Esophagus (tissue), 2 donors: ENCODE data around the gene AJAP1. TPM values are rescaled to one million over a fixed set of nuclear protein-coding genes. Genes with fewer than 3 reads are reported as not detected.
"Not testable (repeated sequence)": the region's sequence is repeated elsewhere in the genome, so short reads cannot be mapped to it uniquely, and the experiment has no call there.

ENCODE experiments used
- H3K27ac ChIP-seq, 2 donors: one replicate each; pipeline ENCODE4 v1.5.1; 2013; ENCODE audit warnings: low read depth in 2 of 2, mild to moderate bottlenecking in 2 of 2, inconsistent platforms in 1 of 2, low read length in 1 of 2, moderate library complexity in 1 of 2
- H3K27me3 ChIP-seq, 2 donors: one replicate each; pipeline ENCODE4 v1.6.1; 2013; ENCODE audit warnings: low read length in 2 of 2, control low read depth in 1 of 2, mild to moderate bottlenecking in 1 of 2; ENCODE audit not compliant: insufficient read depth in 2 of 2, control insufficient read depth in 1 of 2
- H3K36me3 ChIP-seq, 2 donors: one replicate each; pipeline ENCODE4 v1.6.1; 2013; ENCODE audit warnings: low read length in 1 of 2; ENCODE audit not compliant: control insufficient read depth in 2 of 2, insufficient read depth in 2 of 2
- H3K4me1 ChIP-seq, 2 donors: one replicate each; pipeline ENCODE4 v1.6.1; 2013; ENCODE audit warnings: low read length in 1 of 2; ENCODE audit not compliant: control insufficient read depth in 2 of 2, insufficient read depth in 2 of 2
- H3K4me3 ChIP-seq, 2 donors: one replicate each; pipeline ENCODE4 v1.5.1; 2013; ENCODE audit warnings: low read length in 2 of 2, mild to moderate bottlenecking in 2 of 2, low read depth in 1 of 2, moderate library complexity in 1 of 2
- H3K9me3 ChIP-seq, 2 donors: one replicate each; pipeline ENCODE4 v1.6.1; 2013; ENCODE audit warnings: mild to moderate bottlenecking in 2 of 2, low read depth in 1 of 2, low read length in 1 of 2, moderate library complexity in 1 of 2; ENCODE audit not compliant: control insufficient read depth in 2 of 2, insufficient read depth in 1 of 2
- WGBS, 2 donors: extraction: QIAGEN DNeasy Blood & Tissue Kit; methylation state at CpG; one replicate each; pipeline ENCODE4 v1.1.7; 2013; 5-methylcytosine and 5-hydroxymethylcytosine counted together
- polyA plus RNA-seq, 2 donors: library from polyadenylated mRNA; stranded (reverse); fragments of 200-250 nt; gene quantifications; one replicate each; pipeline ENCODE4 v1.2.3, GENCODE V29; 2013
- donor health status: healthy with polysubstance abuse.
- donor health status: Bipolar disorder and iron deficiency.

AJAP1 gene
- polyA plus RNA-seq, 2 donors: 0.10 to 0.12 TPM

DNA sequence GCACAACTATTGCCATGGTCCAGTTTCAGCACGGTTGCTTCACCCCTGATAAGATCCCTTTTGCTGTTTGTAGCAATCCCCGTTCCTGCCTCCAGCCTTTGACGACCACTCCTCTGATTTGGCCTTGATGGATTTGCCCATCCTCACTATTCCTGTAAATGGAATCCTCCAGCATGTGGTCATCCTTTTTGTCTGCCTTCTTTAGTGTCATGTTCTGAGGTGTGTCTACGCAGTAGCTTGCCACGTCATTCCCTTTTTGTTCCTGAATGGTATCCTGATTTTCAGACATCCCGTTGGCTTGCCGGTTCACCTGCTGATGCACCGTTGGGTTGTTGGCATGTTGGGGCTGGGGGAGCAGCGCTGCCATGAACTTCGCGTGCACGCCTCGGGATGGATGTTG, 7.8 kb downstream of the AJAP1 start:
- no peak overlapping the region for H3K27ac ChIP-seq
- H3K27me3 ChIP-seq: peaks cover 3 to 13% of the 10 kb centered on the region in 2 donors
- H3K4me1 ChIP-seq: no peaks in the 10 kb centered on the region
- no peaks in the 10 kb centered on the region for H3K9me3 ChIP-seq
- 87 to 88% methylated on average over 13 of the region's 13 CpGs for WGBS, 2 donors
- no peaks in the 10 kb centered on the region for H3K36me3 ChIP-seq
- no peak overlapping the region for H3K4me3 ChIP-seq

DNA sequence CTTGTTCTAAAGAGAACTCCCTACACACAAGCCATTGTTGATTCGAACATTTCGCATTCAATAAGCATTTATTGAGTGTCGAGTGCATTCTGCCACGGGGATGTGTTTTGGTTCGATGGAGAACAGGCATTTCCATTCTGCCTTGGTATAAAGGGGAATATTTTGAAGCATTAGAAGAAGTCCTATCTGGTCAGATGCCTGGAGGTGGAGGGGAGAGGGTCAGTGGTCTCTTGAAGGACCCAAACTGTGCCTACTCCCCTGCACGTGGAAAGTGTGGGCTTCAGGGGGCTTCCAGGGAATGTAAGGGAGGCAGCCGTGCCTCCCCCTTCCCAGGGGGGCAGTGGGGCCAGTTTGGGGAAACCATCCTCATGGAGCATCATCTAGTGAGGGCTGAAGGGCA, 8.3 kb downstream of the AJAP1 start:
- Histone ChIP-seq H3K36me3 (no peaks in the 10 kb centered on the region), H3K4me3 (no peak overlapping the region), H3K4me1 (no peaks in the 10 kb centered on the region), H3K27me3 (peaks cover 2 to 8% of the 10 kb centered on the region in 2 donors), H3K27ac (no peak overlapping the region), H3K9me3 (no peaks in the 10 kb centered on the region)
- WGBS, 2 donors: 76 to 81% methylated on average over 7 of the region's 7 CpGs

DNA sequence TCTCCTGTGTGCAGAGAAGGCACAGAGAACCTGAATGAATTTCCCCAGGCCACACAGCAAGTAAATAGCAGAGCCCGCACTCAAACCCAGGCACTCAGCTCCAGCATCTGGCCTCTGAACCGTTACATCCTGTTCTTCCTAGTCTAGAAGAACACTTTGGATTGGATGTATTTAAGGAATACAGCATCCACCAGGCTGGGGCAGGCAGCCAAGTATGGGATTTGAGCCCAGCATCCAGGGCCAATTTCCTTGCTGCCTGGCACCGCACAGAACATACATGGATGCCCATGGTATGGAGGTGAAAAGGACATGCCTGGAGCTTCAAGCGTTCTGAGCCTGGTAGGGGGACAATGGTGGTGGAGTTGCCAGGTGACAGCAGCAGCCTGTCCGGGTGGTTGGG, 9.7 kb downstream of the AJAP1 start:
- WGBS, 2 donors: 67 to 69% methylated on average over 5 of the region's 5 CpGs
- H3K4me1 ChIP-seq: no peaks in the 10 kb centered on the region
- H3K9me3 ChIP-seq: no peaks in the 10 kb centered on the region
- H3K27me3 ChIP-seq: peaks cover 0 to 4% of the 10 kb centered on the region in 2 donors
- no peaks in the 10 kb centered on the region for H3K36me3 ChIP-seq
- no peak overlapping the region for H3K4me3 ChIP-seq
- H3K27ac ChIP-seq: no peak overlapping the region

DNA sequence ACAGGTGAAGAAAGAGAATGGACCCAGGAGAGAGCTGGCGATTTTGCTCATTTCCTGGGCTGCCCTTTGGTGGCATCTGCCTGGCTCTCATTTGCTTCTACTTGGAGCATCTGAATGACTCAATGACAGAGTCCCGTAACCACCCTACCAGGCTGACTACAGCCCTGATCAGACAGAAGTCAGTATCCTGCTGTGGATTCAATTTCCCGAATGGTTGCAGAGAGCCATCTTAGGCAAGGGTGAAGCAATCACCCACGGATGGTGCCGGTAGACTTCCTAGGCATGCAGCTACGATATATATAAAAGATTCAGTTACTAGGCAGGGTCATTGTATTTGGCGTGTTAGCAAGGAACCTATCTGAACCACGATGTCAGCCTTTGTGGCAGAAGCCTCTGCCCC, 10.2 kb downstream of the AJAP1 start:
- H3K4me3 ChIP-seq: no peak overlapping the region
- 71 to 79% methylated on average over 8 of the region's 8 CpGs for WGBS, 2 donors
- H3K27me3 ChIP-seq: no peaks in the 10 kb centered on the region
- H3K9me3 ChIP-seq: no peaks in the 10 kb centered on the region
- no peaks in the 10 kb centered on the region for H3K36me3 ChIP-seq
- H3K4me1 ChIP-seq: no peaks in the 10 kb centered on the region
- no peak overlapping the region for H3K27ac ChIP-seq

DNA sequence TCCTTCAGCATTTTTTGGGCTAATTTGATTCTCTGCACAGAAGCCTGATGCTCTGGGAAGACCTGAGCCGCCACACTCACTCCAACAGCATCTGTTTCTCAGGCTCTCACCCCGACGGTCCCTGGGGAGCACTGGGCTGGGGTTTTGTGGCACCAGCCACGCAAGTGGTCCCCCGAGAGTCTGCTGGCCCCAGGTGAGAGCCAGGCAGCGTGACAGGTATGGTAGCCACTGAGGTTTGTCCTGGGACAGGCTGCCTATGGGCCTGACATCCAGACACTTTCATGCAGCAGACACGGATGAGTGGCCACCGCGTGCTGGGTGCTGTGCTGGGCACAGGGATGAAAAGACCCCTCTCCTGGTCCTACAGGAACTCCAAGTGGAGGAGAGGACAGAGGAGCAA, 11.0 kb downstream of the AJAP1 start:
- H3K27me3 ChIP-seq: no peaks in the 10 kb centered on the region
- WGBS, 2 donors: 86 to 89% methylated on average over 9 of the region's 9 CpGs
- H3K36me3 ChIP-seq: no peaks in the 10 kb centered on the region
- no peak overlapping the region for H3K27ac ChIP-seq
- no peaks in the 10 kb centered on the region for H3K4me1 ChIP-seq
- H3K9me3 ChIP-seq: no peaks in the 10 kb centered on the region
- no peak overlapping the region for H3K4me3 ChIP-seq

DNA sequence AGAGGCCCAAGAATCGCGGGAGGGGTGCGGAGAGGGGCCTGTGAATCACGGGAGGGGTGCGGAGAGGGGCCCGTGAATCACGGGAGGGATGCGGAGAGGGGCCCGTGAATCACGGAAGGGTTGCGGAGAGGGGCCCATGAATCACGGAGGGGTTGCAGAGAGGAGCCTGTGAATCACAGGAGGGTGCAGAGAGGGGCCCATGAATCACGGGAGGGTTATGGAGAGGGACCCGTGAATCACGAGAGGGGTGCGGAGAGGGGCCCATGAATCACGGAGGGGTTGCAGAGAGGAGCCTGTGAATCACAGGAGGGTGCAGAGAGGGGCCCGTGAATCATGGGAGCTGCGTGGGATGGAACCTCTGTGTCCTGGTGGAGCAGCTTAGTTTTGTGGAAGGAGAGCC, 12.3 kb downstream of the AJAP1 start:
- not testable (repeated sequence) for H3K36me3 ChIP-seq
- WGBS, 2 donors: 89 to 92% methylated on average over 19 of the region's 19 CpGs

DNA sequence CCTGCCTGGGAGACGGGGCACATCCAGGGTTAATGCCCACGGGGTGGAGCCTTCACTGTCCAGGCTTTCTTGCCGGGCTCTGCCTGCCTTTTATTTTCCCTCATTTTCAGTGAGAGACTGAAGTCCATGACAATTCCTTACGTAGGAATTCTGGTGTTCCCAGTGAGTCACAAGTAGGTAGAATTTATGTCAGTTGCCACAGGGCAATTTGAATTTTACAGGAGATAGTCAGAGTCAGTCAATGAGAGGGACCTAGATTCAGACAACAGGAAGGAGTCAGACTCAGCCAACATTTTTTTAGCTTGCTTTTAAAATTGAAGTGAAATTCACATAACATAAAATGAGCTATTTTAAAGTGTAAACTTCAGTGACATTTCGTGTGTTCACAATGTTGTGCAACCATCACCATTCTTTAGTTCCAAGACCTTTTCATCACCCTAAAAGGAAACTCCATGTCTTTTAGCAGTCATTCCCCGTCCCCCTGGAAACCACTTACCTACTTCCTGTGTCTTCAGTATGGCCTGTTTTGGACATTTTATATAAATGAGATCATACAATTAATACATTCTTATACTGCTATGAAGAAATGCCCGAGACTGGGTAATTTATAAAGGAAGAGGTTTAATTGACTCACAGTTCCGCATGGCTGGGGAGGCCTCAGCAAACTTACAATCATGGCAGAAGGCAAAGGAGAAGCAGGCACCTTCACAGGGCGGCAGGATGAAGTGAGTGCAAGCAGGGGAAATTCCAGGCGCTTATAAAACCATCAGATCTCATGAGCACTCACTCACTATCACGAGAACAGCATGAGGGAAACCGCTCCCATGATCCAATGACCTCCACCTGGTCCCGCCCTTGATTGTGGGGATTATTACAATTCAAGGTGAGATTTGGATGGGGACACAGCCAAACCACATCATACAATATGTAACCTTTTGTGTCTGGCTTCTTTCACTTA, 14.6 kb downstream of the AJAP1 start:
- no peak overlapping the region for H3K27ac ChIP-seq
- WGBS, 2 donors: 56% methylated on average over 13 of the region's 13 CpGs
- H3K4me1 ChIP-seq: no peaks in the 10 kb centered on the region
- H3K27me3 ChIP-seq: no peaks in the 10 kb centered on the region
- H3K4me3 ChIP-seq: no peak overlapping the region
- H3K9me3 ChIP-seq: no peaks in the 10 kb centered on the region
- no peaks in the 10 kb centered on the region for H3K36me3 ChIP-seq

More for the DNA sequence above, 12.3 kb downstream of the AJAP1 start:
- not testable (repeated sequence) for H3K9me3 ChIP-seq, H3K4me3 ChIP-seq, H3K27me3 ChIP-seq, H3K4me1 ChIP-seq, H3K27ac ChIP-seq

DNA sequence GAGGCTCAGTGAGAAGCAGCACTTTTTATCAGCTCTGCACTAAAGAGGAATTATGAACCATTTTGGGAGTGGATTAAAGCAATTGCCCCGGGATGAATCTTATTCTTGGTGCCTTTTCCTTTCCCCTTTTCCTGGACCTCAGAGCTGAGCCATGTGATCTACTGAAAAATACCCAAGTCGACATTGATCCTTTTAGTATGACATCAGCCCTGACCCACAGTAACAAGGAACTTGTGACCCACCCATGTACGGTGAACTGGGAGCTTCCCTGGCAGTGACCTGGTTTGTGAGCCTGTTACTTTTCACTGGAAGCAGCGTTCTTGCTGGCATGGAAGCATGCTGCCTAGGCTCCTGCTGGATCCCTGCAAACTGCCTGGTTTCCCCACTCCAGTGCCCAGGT, 15.9 kb downstream of the AJAP1 start:
- 55 to 70% methylated on average over 4 of the region's 4 CpGs for WGBS, 2 donors
- no peak overlapping the region for H3K4me3 ChIP-seq

DNA sequence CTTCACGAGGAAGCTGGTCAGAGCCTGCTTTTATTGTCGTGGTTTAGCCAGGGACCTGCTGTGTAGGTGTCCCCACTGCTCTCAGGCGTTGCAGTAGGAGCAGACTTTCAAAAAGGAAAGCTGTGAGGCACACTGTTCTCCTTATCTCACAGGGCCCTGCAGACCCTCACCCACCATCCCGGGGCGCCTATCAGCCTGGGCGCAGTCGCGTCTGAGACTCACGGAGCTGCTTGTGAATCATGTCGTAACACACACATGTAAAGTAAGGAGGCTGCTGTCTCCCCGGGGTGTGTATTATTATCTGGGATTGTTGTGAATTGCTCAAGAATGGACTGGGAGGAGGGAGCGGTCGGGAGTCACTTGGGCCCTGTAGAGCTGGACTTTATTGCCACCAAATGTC, 17.4 kb downstream of the AJAP1 start:
- Histone ChIP-seq H3K27ac (no peak overlapping the region), H3K4me1 (no peaks in the 10 kb centered on the region), H3K27me3 (no peaks in the 10 kb centered on the region), H3K9me3 (no peaks in the 10 kb centered on the region), H3K36me3 (no peaks in the 10 kb centered on the region), H3K4me3 (no peak overlapping the region)
- 83% methylated on average over 13 of the region's 13 CpGs for WGBS, 2 donors

More for the DNA sequence above, 15.9 kb downstream of the AJAP1 start:
- Histone ChIP-seq H3K4me1 (no peaks in the 10 kb centered on the region), H3K36me3 (no peaks in the 10 kb centered on the region), H3K27ac (no peak overlapping the region), H3K27me3 (no peaks in the 10 kb centered on the region), H3K9me3 (no peaks in the 10 kb centered on the region)

DNA sequence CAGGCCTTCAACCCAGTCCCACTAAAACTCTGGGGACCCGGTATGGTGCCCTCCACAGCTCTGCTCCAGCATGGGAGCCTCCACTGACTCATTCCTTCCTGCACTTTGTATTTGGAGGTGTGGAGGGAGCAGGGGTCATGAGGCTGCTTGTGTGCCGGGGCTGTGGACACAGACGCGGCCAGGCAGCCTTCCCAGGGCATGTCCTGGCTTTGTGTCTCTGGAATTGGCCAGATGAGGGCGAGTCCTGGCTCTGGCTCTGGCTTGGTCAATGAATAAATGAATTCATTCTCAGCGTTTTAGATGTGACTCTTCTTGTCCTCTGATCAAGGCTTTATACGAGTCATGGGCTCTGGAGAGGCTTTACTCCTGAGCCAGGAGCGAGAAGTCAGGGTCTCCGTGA, 19.1 kb downstream of the AJAP1 start:
- no peaks in the 10 kb centered on the region for H3K36me3 ChIP-seq
- H3K9me3 ChIP-seq: peaks cover 0 to 3% of the 10 kb centered on the region in 2 donors
- no peak overlapping the region for H3K4me3 ChIP-seq
- no peaks in the 10 kb centered on the region for H3K4me1 ChIP-seq
- H3K27me3 ChIP-seq: no peaks in the 10 kb centered on the region
- H3K27ac ChIP-seq: no peak overlapping the region
- 76 to 77% methylated on average over 9 of the region's 9 CpGs for WGBS, 2 donors
